Neural crest cell (in vitro differentiated cells): ENCODE results near the gene PEPD. TPM values are rescaled to one million over a fixed set of nuclear protein-coding genes. Genes with fewer than 3 reads are reported as not detected.

Experiments used
- DNase-seq: peaks from one replicate; pipeline ENCODE4 v3.0.0; 2021; ENCODE audit warnings: low read depth, mixed read lengths, low spot score
- H3K27ac Mint-ChIP-seq: one replicate; pipeline ENCODE4 v1.8.0; 2021; ENCODE audit warnings: mild to moderate bottlenecking, mixed read lengths; ENCODE audit not compliant: unreplicated experiment
- H3K27me3 Mint-ChIP-seq: 2 replicates; pipeline ENCODE4 v1.8.0; 2021; ENCODE audit warnings: low read depth, mild to moderate bottlenecking, mixed read lengths
- H3K36me3 Mint-ChIP-seq: 2 replicates; pipeline ENCODE4 v1.8.0; 2021; ENCODE audit warnings: low read depth, mild to moderate bottlenecking, mixed read lengths
- H3K4me1 Mint-ChIP-seq: 2 replicates; pipeline ENCODE4 v1.8.0; 2021; ENCODE audit warnings: mixed read lengths
- H3K4me3 Mint-ChIP-seq: one replicate; pipeline ENCODE4 v1.8.0; 2021; ENCODE audit warnings: mild to moderate bottlenecking, mixed read lengths
- H3K9me3 Mint-ChIP-seq: 2 replicates; pipeline ENCODE4 v1.8.0; 2021; ENCODE audit warnings: mixed read lengths
- CTCF ChIP-seq: fragments of 200-600 bp; sonication (generic); conservative IDR thresholded peaks from 2 replicates; pipeline ENCODE4 v1.5.0; 2021; ENCODE audit warnings: antibody characterized with exemption, mild to moderate bottlenecking
- total RNA-seq: library from RNA; stranded (reverse); gene quantifications from 2 replicates; pipeline ENCODE4 v1.2.1, GENCODE V29; 2021

Gene PEPD
- total RNA-seq, 1 donor from 2014 or later = 39.0 TPM

- Mint-ChIP-seq H3K36me3 (no peaks in the 10 kb centered on the region), H3K27me3 (peaks cover 75% of the 10 kb centered on the region), H3K27ac (no peak overlapping the region), H3K4me3 (no peak overlapping the region), H3K9me3 (no peaks in the 10 kb centered on the region), H3K4me1 (peaks cover 10% of the 10 kb centered on the region)
- no peak for TF ChIP-seq CTCF
- no peak for DNase-seq
Measured at GRCh38 chr19:33343859-33344572, 177.6 kb downstream of the PEPD start.

- Mint-ChIP-seq H3K36me3 (no peaks in the 10 kb centered on the region), H3K9me3 (no peaks in the 10 kb centered on the region), H3K4me1 (peaks cover 10% of the 10 kb centered on the region), H3K4me3 (no peak overlapping the region), H3K27me3 (peaks cover 73% of the 10 kb centered on the region), H3K27ac (no peak overlapping the region)
- TF ChIP-seq CTCF = no peak
- no peak for DNase-seq
Measured at GRCh38 chr19:33343301-33343700, 178.3 kb downstream of the PEPD start.

GRCh38 chr19:33340991-33341390 is 180.6 kb downstream of the PEPD start:
- H3K36me3 Mint-ChIP-seq = no peaks in the 10 kb centered on the region
- H3K9me3 Mint-ChIP-seq = no peaks in the 10 kb centered on the region
- peaks cover 60% of the 10 kb centered on the region for H3K27me3 Mint-ChIP-seq
- no peak overlapping the region for H3K4me3 Mint-ChIP-seq
- DNase-seq = no peak
- H3K27ac Mint-ChIP-seq = no peak overlapping the region
- H3K4me1 Mint-ChIP-seq = peaks cover 10% of the 10 kb centered on the region
- TF ChIP-seq CTCF = no peak

GRCh38 chr19:33339016-33339984 is 182.3 kb downstream of the PEPD start:
- Mint-ChIP-seq H3K36me3 (no peaks in the 10 kb centered on the region), H3K9me3 (no peaks in the 10 kb centered on the region), H3K27ac (no peak overlapping the region), H3K4me3 (no peak overlapping the region), H3K27me3 (peaks cover 44% of the 10 kb centered on the region), H3K4me1 (peaks cover 5% of the 10 kb centered on the region)
- DNase-seq = no peak
- TF ChIP-seq CTCF = no peak

Other genes starting within 250 kb of the PEPD start
- 1.5 and 1.7 TPM in 2 replicates for gene CEBPA, start 219.3 kb downstream of the PEPD start, total RNA-seq
- 40.2 and 41.9 TPM in 2 replicates for gene CEBPG, start 148.1 kb downstream of the PEPD start, total RNA-seq
- gene CHST8, start 100.2 kb upstream of the PEPD start, total RNA-seq = 0.52 and 0.96 TPM in 2 replicates